Activated naive CD4-positive, alpha-beta T cell treated with anti-CD3 and anti-CD28 coated beads, Interleukin-2, amount 10 ng/mL, durations not matched to agents 7 days and 5 days (primary cell): Measurements from ENCODE around the gene ADAM8.

ENCODE experiments used
- CTCF ChIA-PET: fragments of 350-600 bp; sonication (Branson Sonifier 250); formaldehyde crosslinking; loops from one replicate; lab custom pipeline; 2021; ENCODE audit warnings: antibody characterized with exemption; lab: Charles Lee
- DNase-seq: peaks from one replicate; pipeline ENCODE4 v3.0.0-alpha.2; 2020
- H3K27ac Mint-ChIP-seq: one replicate; pipeline ENCODE4 v1.8.0; 2021; ENCODE audit warnings: mild to moderate bottlenecking, moderate library complexity, mixed read lengths
- H3K27me3 Mint-ChIP-seq: one replicate; pipeline ENCODE4 v1.8.0; 2021; ENCODE audit warnings: mild to moderate bottlenecking, mixed read lengths
- H3K36me3 Mint-ChIP-seq: one replicate; pipeline ENCODE4 v1.8.0; 2021; ENCODE audit warnings: mixed read lengths
- H3K4me1 Mint-ChIP-seq: one replicate; pipeline ENCODE4 v1.8.0; 2021; ENCODE audit warnings: mixed read lengths
- H3K4me3 Mint-ChIP-seq: one replicate; pipeline ENCODE4 v1.8.0; 2021; ENCODE audit warnings: mild to moderate bottlenecking, moderate library complexity, mixed read lengths
- H3K9me3 Mint-ChIP-seq: one replicate; pipeline ENCODE4 v1.8.0; 2021; ENCODE audit warnings: mixed read lengths

ADAM8 gene

DNA sequence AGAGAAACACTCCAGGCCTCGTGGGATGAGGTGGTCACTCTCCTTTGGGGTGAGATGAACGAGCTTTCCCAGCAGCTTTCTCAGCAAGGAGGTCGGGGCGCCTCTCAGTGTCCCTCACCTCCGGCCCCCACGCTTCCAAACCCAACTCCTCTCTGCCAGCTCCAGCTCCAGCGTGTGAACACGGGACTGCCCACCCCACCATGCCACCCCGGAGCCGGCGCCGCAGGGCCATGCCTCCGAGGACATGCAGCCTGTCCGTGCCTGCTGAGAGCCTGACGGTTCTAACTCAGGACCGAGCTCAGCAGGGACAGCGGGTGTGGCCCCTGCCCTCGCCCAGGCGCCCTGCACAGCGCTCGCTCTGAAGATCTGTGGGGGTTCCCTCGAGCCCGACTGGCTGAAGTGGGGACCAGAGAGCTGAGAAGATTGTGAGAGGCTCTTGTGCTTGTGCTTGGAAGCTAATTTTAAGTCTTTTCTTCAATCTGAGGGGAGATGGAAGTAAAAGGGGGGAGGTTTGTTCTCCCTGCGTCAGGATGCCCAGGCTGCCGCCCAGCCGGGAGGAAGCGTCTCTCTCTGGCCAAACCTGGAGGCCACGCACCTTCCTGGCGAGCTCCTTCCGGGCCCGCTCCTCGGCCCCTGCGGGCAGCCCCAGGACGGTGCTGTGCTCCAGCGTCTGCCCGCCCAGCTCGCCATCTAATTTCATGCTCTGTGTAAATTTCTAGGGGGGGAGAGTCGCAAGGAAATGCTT, 5.1 kb upstream of the ADAM8 start:
- no peak overlapping the region for H3K27ac Mint-ChIP-seq

DNA sequence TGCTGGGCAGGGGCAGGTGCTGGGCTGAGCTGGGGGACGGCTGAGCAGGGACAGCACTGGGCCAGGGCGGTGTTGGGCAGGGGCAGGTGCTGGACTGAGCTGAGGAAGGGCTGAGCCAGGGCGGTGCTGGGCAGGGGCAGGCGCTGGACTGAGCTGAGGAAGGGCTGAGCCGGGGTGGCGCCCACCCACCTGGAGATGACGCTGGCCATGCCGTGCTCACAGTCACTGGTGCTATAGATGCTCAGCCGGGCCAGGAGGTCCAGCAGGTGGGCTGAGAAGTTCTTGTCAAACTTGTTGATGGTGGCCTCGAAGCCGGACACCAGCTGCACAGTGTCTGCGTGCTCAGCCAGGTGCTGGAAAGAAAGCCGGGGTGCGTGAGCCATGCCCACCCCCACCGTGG, 4.4 kb upstream of the ADAM8 start:
- Mint-ChIP-seq H3K36me3 (peaks cover 35% of the 10 kb centered on the region), H3K27me3 (no peaks in the 10 kb centered on the region), H3K4me3 (no peak overlapping the region), H3K27ac (no peak overlapping the region), H3K9me3 (no peaks in the 10 kb centered on the region), H3K4me1 (peaks cover 27% of the 10 kb centered on the region)
- CTCF ChIA-PET, result interaction anchor here (1.6 to 2.2 kb wide), 2 partner anchors 21 to 26 kb away, joined by 3 to 11 read pairs; no protein-coding TSS in a partner anchor
- no peak for DNase-seq

More for the DNA sequence above, 5.1 kb upstream of the ADAM8 start:
- peaks cover 27% of the 10 kb centered on the region for H3K4me1 Mint-ChIP-seq
- peaks cover 42% of the 10 kb centered on the region for H3K36me3 Mint-ChIP-seq
- no peak overlapping the region for H3K4me3 Mint-ChIP-seq
- no peak for DNase-seq
- CTCF ChIA-PET, result interaction anchor here (1.6 to 2.2 kb wide), 2 partner anchors 22 to 26 kb away, joined by 3 to 11 read pairs; no protein-coding TSS in a partner anchor
- no peaks in the 10 kb centered on the region for H3K27me3 Mint-ChIP-seq
- no peaks in the 10 kb centered on the region for H3K9me3 Mint-ChIP-seq

DNA sequence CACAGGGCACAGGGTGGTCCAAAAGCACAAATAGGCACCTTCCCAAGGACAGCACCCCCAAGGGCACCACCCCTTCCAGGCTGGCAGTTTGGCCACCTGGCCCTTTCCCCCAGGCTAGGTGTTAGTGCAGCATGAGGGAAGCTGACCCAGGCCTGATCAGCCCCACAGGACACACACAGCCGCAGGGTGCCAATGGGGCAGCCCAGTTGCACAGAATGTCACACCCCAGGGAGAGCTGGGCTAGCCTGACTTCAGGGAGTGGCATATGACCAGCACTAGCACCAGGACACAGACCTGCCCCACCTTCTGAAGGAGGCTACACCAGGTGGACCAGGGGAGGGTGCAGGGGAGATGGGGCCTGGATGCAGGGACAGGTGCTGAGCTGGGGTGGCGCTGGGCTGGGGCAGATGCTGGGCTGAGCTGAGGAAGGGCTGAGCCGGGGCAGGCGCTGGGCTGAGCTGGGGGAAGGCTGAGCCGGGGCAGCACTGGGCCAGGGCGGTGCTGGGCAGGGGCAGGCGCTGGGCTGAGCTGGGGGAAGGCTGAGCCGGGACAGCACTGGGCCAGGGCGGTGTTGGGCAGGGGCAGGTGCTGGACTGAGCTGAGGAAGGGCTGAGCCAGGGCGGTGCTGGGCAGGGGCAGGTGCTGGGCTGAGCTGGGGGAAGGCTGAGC, 3.9 kb upstream of the ADAM8 start:
- Mint-ChIP-seq H3K4me3 (no peak overlapping the region), H3K27ac (no peak overlapping the region), H3K9me3 (no peaks in the 10 kb centered on the region), H3K27me3 (no peaks in the 10 kb centered on the region), H3K36me3 (peaks cover 30% of the 10 kb centered on the region), H3K4me1 (peaks cover 33% of the 10 kb centered on the region)
- DNase-seq, result no peak
- CTCF ChIA-PET, result interaction anchor here (1.6 to 2.2 kb wide), 2 partner anchors 21 to 27 kb away, joined by 3 to 11 read pairs; no protein-coding TSS in a partner anchor

DNA sequence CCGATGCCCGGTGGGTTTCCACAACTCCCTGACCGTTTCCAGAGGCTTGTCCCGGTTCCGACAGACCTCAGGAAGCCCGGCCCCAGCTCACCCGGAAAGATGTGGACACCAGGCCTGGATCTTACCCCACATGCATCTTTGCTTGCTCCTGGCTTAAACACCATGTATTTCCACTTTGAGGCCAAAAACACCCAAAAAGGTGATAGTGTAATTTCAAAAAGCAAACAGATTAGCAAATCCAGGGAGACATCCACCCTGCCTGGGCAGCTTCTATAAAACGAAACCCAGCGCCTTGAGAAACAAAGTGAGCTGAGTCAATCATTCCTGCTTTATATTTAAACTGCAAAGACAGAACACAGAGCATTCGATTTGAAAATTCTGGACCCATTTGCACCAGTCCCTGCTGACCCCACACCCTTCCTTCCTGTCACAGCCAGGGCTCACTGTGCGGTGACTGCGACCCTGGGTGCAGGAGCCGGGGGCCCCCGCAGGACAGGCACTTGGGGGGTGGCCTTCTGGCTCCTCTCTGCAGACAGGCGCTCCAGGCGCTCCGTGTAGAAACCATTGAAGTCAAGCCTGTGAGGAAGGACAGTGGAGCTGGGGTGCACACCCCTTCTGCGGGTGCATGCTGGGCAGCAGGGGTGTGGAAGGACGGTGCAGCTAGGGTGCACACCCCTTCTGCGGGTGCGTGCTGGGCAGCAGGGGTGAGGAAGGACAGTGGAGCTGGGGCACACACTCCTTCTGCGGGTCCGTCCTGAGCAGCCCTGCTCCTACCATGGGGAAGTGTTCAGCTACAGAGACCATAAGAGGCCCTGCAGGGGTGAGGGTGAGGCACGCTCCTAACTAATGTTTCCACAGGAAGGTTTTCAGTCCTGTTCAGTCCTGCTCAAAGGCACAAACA, 2.9 kb upstream of the ADAM8 start:
- Mint-ChIP-seq H3K9me3 (no peaks in the 10 kb centered on the region), H3K27me3 (no peaks in the 10 kb centered on the region), H3K4me3 (no peak overlapping the region), H3K36me3 (peaks cover 24% of the 10 kb centered on the region), H3K4me1 (peaks cover 40% of the 10 kb centered on the region), H3K27ac (no peak overlapping the region)
- DNase-seq, result no peak
- CTCF ChIA-PET, result interaction anchor here (0.8 to 2.2 kb wide), 2 partner anchors 28 to 50 kb away, joined by 3 to 10 read pairs; no protein-coding TSS in a partner anchor

DNA sequence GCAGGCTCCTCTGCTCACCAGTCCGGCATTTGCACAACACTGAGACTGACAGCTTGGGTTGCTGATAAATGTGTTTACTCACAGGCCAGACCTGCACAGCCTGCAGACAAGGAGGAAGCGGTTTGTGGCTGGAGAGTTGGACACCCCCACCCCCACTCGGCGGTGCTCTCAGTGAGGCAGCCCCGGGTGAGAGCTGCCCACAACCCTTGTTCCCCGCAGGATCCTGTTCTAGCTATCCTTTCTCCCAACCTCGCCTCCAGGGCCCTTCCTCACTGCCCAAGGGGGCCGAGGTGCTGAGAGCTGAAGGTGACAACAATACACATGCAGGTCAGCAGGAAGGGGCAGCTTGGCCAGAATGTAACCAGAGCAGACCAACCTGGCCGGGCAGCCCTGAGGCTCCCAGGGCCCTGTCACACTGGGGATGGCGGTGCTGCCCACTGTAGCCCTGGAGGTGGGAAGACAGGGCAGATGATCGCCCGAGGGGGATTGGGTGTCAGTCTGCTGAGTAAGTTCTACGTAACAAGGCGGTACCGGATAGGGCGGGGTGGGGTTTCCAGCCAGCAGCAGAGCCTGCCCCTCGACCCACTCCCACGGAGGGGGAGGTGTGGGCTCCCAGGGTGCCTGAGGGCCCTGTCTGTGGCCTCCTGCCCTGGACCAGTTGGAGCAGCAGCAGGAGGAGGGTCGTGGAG, 2.1 kb upstream of the ADAM8 start:
- CTCF ChIA-PET, result interaction anchor here (0.6 to 2.2 kb wide), 4 partner anchors 14 to 51 kb away, joined by 3 to 10 read pairs (median 3); no protein-coding TSS in a partner anchor
- Mint-ChIP-seq H3K27ac (peak overlapping the region; percentile 95), H3K4me1 (peaks cover 41% of the 10 kb centered on the region), H3K27me3 (no peaks in the 10 kb centered on the region), H3K9me3 (no peaks in the 10 kb centered on the region), H3K4me3 (peak overlapping the region; percentile 70), H3K36me3 (peaks cover 18% of the 10 kb centered on the region)
- peak; percentile 67 for DNase-seq

DNA sequence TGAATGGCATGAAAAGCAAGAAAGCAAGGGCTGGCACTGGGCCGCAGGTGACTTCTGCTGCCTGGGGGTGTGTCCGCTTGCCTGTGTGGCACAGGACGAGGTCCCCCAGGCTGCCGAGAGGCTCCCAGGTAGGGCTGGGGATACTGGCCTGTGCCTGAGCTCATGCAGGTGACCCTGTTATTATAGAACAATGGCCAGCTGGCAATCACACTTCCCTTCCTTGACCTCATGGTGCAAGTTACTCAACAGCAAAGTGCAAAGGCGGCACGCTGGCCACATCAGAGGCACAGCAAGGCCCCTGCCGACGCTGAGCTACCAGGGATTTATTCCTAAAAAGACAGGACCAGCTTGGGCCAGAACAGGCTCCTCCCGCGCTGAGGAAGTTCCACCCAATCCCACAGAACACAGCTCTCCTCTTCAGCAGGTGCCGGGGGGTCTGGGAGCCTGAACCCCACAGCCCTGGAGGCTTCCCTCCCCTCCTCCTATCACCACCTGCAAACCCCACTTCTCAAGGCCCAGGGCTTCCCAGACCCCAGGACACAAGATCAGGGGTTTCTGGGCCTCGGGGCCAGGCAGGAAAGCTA, 1.4 kb upstream of the ADAM8 start:
- peak overlapping the region; percentile 70 for H3K4me3 Mint-ChIP-seq
- peaks cover 41% of the 10 kb centered on the region for H3K4me1 Mint-ChIP-seq
- CTCF ChIA-PET, result interaction anchor here (0.6 to 2.2 kb wide), 3 partner anchors 13 to 29 kb away, joined by 3 to 10 read pairs (median 3); no protein-coding TSS in a partner anchor
- peaks cover 17% of the 10 kb centered on the region for H3K36me3 Mint-ChIP-seq
- no peaks in the 10 kb centered on the region for H3K27me3 Mint-ChIP-seq
- peak overlapping the region; percentile 95 for H3K27ac Mint-ChIP-seq
- no peaks in the 10 kb centered on the region for H3K9me3 Mint-ChIP-seq
- DNase-seq, result no peak

DNA sequence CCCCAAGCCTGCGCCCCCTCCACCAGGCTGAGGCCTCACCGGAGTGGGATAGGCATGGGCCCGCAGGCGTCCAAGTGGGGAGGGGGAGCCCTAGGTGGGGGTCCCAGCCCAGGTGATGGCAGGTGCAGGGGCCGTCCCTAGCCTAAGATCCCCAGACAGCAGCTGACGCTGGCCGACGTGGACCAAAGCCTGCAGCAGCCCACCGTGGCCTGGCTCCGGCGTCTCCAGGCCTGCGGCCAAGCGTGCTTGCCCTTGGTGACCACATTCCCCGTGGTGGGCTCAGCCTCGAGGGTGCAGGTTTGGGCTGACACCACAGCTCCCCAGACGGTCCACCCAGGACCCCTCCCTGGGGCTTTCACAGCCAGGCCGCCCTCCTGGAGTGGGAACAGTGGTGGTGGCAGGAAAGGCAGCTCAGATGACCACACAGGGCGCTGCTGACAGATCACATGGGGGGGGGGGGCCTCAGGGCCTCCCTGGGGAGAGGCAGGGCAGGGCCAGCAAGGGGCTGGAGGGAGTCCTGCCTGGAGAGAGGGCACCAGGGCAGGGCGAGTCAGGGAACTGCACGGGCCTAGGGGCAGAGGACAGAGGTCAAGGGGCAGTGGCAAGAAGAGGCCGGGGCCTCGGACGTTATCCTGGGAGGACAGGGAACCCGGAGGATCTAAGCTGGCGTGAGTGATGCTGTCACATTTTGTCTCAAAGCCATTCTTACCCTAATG, 767 bp upstream of the ADAM8 start:
- peak overlapping the region; percentile 95 for H3K27ac Mint-ChIP-seq
- no peaks in the 10 kb centered on the region for H3K27me3 Mint-ChIP-seq
- peak overlapping the region; percentile 70 for H3K4me3 Mint-ChIP-seq
- peaks cover 41% of the 10 kb centered on the region for H3K4me1 Mint-ChIP-seq
- H3K9me3 Mint-ChIP-seq, result no peaks in the 10 kb centered on the region
- peaks cover 14% of the 10 kb centered on the region for H3K36me3 Mint-ChIP-seq
- DNase-seq, result no peak
- CTCF ChIA-PET, result interaction anchor here (0.5 to 2.2 kb wide), 3 partner anchors 17 to 30 kb away, joined by 3 to 10 read pairs (median 3); no protein-coding TSS in a partner anchor

DNA sequence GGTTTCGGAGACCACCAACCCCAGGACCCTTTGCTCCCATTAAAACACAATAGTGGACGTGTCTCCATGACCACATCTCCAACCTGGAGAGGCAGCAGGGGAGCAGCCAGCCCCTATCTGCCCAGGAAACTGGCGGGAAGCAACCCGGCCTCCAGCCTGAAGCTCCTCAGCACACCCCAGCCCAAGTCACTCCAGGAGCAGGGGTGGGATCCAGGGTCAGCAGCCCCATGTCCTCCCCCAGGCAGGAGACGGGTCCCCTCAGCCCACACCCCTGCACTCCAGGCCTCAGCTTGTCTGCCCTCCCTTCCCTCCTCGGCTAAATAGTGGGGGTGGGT, 601 bp downstream of the ADAM8 start:
- peaks cover 12% of the 10 kb centered on the region for H3K36me3 Mint-ChIP-seq

DNA sequence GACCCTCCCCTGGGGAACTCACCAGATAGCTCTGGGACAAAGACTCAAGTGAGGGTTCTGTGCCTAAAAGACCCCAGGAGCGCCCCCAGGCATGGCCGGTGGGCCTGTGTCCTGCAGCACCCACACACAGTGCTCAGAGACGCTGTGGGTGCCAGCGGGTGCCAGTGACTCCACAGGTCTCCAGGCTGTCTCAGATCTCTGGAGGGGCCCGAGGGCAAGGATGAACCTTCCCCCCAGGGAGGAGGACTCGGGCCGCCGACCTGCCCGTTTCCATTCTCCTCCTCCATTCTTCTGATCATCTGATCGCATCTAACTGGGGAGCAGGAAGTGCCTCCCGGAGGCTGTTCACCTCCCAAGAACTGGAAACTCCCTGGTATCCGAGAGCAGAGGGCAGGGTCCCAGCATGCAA, 980 bp downstream of the ADAM8 start:
- Mint-ChIP-seq H3K27ac (peak overlapping the region; percentile 87), H3K4me3 (peak overlapping the region; percentile 84), H3K27me3 (no peaks in the 10 kb centered on the region), H3K36me3 (peaks cover 12% of the 10 kb centered on the region), H3K4me1 (peaks cover 43% of the 10 kb centered on the region), H3K9me3 (no peaks in the 10 kb centered on the region)
- peak; percentile 56 for DNase-seq
- CTCF ChIA-PET, result interaction anchor here (0.9 to 2.7 kb wide), 7 partner anchors 12 to 132 kb away, joined by 3 to 11 read pairs (median 4); no protein-coding TSS in a partner anchor

More for the DNA sequence above, 601 bp downstream of the ADAM8 start:
- Mint-ChIP-seq H3K9me3 (no peaks in the 10 kb centered on the region), H3K4me1 (peaks cover 43% of the 10 kb centered on the region), H3K4me3 (peak overlapping the region; percentile 84), H3K27me3 (no peaks in the 10 kb centered on the region), H3K27ac (peak overlapping the region; percentile 87)
- CTCF ChIA-PET, result interaction anchor here (0.7 to 2.7 kb wide), 5 partner anchors 17 to 33 kb away, joined by 3 to 11 read pairs (median 5); no protein-coding TSS in a partner anchor
- no peak for DNase-seq

DNA sequence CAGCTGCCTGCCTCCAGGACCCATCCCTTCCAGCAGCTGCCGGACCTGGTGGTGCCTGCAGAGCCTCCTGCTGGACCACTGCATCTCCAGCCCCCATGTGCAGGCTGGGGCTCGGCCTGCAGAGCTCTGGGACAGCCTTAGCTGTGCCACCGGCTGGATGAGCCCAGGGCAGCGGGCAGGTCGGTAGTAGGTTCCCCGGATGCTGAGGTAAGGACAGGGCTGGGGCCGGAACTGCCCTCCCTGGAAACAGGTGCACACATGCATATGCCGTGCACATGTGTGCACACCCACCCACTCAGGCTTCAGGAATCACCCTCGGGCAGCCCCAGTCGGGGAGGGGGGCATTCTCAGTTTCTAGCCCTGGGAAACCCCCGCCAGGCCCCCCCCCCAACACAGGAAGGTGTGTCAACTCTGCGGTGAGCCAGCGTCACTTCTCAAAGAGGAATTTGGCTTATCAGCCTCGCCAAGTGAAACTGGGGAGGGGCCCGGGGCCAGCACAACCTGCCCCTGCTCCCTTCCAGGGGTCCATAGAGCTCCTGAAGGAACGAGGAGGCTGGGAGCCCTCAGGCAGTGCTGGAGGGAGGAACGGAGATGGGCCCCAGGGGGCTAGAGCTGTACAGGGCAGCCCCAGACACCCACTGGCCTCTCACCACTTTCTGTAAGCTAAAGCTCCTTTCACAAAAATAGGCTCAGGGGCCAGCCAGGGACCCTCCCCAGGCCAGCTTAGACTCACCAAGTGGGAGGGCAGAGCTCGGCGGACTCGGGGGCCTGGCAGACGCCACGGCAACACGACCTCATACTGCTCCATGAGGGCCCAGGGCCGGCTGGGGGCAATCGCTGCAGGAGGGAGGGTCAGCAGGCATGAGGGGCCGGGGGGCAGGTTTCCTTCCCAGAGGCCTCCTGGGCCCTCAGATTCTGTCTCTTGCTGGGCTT, 1.7 kb downstream of the ADAM8 start:
- no peaks in the 10 kb centered on the region for H3K9me3 Mint-ChIP-seq
- CTCF ChIA-PET, result interaction anchor here (0.9 to 2.7 kb wide), 7 partner anchors 11 to 131 kb away, joined by 3 to 11 read pairs (median 4); no protein-coding TSS in a partner anchor
- DNase-seq, result peak; percentile 88
- peak overlapping the region; percentile 84 for H3K4me3 Mint-ChIP-seq
- peaks cover 12% of the 10 kb centered on the region for H3K36me3 Mint-ChIP-seq
- H3K4me1 Mint-ChIP-seq, result peaks cover 41% of the 10 kb centered on the region
- peak overlapping the region; percentile 87 for H3K27ac Mint-ChIP-seq
- H3K27me3 Mint-ChIP-seq, result no peaks in the 10 kb centered on the region

DNA sequence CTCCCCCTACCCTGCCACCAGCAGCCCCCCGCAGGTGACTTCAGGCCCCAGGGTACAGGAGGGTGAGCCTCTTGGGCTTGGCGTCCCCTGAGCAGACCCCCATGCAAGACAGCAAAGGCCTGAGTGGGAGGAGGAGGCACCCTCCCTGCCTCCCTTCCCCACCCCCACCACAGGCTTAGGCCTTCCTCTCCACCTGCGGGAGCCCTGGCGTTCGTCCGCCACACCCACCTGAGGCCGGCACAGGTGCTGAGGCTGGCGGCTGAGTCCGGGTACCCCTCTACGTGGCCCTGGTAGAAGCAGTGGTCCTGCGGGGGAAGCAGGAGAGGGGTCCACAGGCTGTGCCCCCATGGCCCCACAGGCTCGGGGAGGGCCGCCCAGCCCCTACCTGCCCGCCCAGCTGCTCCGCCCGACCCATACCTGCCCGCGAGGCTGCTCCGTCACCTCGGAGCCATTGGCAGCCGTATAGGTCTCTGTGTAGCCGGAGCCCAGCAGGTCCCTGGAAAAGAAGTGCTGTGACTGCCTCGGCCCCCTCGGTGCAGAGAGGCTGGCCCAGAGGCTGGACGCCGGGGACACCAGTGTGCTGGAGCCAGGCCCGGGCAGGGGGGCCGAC, 3.0 kb downstream of the ADAM8 start:
- Mint-ChIP-seq H3K27ac (no peak overlapping the region), H3K27me3 (no peaks in the 10 kb centered on the region), H3K9me3 (no peaks in the 10 kb centered on the region), H3K4me1 (peaks cover 28% of the 10 kb centered on the region), H3K4me3 (no peak overlapping the region), H3K36me3 (peaks cover 9% of the 10 kb centered on the region)
- CTCF ChIA-PET, result no interaction called here
- no peak for DNase-seq
